Measurements from ENCODE around the gene MT1E. TPM values are rescaled to one million over a fixed set of nuclear protein-coding genes. Genes with fewer than 3 reads are reported as not detected.
A peak's percentile ranks its signal among the peaks of the same experiment; 100 is the strongest.

Gene MT1E
- total and polyA plus RNA-seq, 2 donors (not counting 1 experiment from before 2014, with no cell fraction given), result 390 to 465 TPM

DNA sequence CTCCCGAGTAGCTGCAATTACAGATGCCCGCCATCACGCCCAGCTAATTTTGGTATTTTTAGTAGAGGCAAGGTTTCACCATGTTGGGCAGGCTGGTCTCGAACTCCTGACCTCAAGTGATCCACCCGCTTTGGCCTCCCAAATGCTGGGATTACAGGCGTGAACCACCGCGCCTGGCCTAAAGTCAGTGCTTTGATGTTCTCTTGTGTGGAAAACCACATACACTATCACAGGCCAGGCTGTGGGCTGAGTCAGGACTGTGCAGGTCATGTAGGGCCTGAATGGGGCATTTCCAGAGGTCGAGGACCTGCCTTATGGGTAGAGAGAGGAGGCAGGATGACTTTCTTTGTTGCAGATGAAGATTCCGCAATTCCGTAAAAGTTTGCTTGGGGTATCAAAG is 41.3 kb upstream of the MT1E start:
- DNase-seq (ENCODE audit: low read depth in 2 of 2), result no peak
- TF ChIP-seq, protein P1, sequence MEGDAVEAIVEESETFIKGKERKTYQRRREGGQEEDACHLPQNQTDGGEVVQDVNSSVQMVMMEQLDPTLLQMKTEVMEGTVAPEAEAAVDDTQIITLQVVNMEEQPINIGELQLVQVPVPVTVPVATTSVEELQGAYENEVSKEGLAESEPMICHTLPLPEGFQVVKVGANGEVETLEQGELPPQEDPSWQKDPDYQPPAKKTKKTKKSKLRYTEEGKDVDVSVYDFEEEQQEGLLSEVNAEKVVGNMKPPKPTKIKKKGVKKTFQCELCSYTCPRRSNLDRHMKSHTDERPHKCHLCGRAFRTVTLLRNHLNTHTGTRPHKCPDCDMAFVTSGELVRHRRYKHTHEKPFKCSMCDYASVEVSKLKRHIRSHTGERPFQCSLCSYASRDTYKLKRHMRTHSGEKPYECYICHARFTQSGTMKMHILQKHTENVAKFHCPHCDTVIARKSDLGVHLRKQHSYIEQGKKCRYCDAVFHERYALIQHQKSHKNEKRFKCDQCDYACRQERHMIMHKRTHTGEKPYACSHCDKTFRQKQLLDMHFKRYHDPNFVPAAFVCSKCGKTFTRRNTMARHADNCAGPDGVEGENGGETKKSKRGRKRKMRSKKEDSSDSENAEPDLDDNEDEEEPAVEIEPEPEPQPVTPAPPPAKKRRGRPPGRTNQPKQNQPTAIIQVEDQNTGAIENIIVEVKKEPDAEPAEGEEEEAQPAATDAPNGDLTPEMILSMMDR (conservative IDR thresholded peaks at IDR 0.05 in 1 of 2, IDR thresholded peaks at IDR 0.05 in 1 of 2; ENCODE audit: low read depth in 1 of 2, low read length in 2 of 2), result no peak
- no peak for TF ChIP-seq EZH2 (IDR thresholded peaks at IDR 0.05; ENCODE audit: low read length, missing control alignments)
- H2AFZ ChIP-seq (ENCODE audit: low read length), result no peak overlapping the region
- no peaks in the 10 kb centered on the region for H4K20me1 ChIP-seq (ENCODE audit: control insufficient read depth, extremely low read depth, insufficient read depth, low read length)
- no peak overlapping the region for H3K4me3 ChIP-seq (replicated peaks in 1 of 4; ENCODE audit: control extremely low read depth in 1 of 4, insufficient read depth in 1 of 4, low read depth in 3 of 4, low read length in 4 of 4)
- no peaks in the 10 kb centered on the region for H3K9me3 ChIP-seq (ENCODE audit: control insufficient read depth, insufficient read depth, low read depth, low read length)
- H3K36me3 ChIP-seq (ENCODE audit: control insufficient read depth, insufficient read depth, low read length), result no peaks in the 10 kb centered on the region
- no peak overlapping the region for H3K27ac ChIP-seq (ENCODE audit: insufficient read depth, low read length)
- H3K9ac ChIP-seq (ENCODE audit: insufficient read depth, low read length), result no peak overlapping the region
- no peaks in the 10 kb centered on the region for H3K4me1 ChIP-seq (ENCODE audit: control insufficient read depth, extremely low read depth, insufficient read depth, low read length)
- peaks cover 21% of the 10 kb centered on the region for H3K27me3 ChIP-seq (ENCODE audit: control insufficient read depth, insufficient read depth, low read length)
- no peak overlapping the region for H3K4me2 ChIP-seq (ENCODE audit: extremely low read depth, insufficient read depth, low read length)
- H3K79me2 ChIP-seq (ENCODE audit: control insufficient read depth, insufficient read depth, low read length), result no peaks in the 10 kb centered on the region

DNA sequence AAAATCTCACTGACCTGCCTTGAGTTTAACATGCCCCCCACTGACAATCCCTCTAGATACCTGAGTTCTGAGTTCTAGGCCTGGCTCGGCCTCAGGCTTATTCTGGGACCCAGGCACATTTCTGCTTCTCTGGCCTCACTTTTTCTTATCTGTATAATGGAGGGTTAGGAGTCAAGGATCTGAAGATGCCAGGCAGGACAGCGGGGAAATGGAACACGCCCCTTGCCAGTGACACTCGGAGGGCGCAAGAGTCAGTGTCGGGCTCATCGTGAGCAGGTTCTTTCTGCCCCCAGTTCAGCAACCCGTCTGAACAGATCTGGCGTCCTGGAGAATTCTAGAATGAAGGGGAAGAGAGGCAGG is 36.8 kb upstream of the MT1E start:
- no peak overlapping the region for H3K9ac ChIP-seq (ENCODE audit: insufficient read depth, low read length)
- H3K36me3 ChIP-seq (ENCODE audit: control insufficient read depth, insufficient read depth, low read length), result no peaks in the 10 kb centered on the region
- no peaks in the 10 kb centered on the region for H3K4me1 ChIP-seq (ENCODE audit: control insufficient read depth, extremely low read depth, insufficient read depth, low read length)
- H3K79me2 ChIP-seq (ENCODE audit: control insufficient read depth, insufficient read depth, low read length), result no peaks in the 10 kb centered on the region
- H3K4me2 ChIP-seq (ENCODE audit: extremely low read depth, insufficient read depth, low read length), result peak overlapping the region; percentile 80
- no peaks in the 10 kb centered on the region for H4K20me1 ChIP-seq (ENCODE audit: control insufficient read depth, extremely low read depth, insufficient read depth, low read length)
- no peak overlapping the region for H3K27ac ChIP-seq (ENCODE audit: insufficient read depth, low read length)
- no peak for DNase-seq (ENCODE audit: low read depth in 2 of 2)
- H2AFZ ChIP-seq (ENCODE audit: low read length), result no peak overlapping the region
- peak overlapping the region in 2 of 4 experiments; percentile 12 to 42 for H3K4me3 ChIP-seq (replicated peaks in 1 of 4; ENCODE audit: control extremely low read depth in 1 of 4, insufficient read depth in 1 of 4, low read depth in 3 of 4, low read length in 4 of 4)
- no peaks in the 10 kb centered on the region for H3K9me3 ChIP-seq (ENCODE audit: control insufficient read depth, insufficient read depth, low read depth, low read length)
- TF ChIP-seq EZH2 (IDR thresholded peaks at IDR 0.05; ENCODE audit: low read length, missing control alignments), result no peak
- TF ChIP-seq, protein P1 (conservative IDR thresholded peaks at IDR 0.05 in 1 of 2, IDR thresholded peaks at IDR 0.05 in 1 of 2; ENCODE audit: low read depth in 1 of 2, low read length in 2 of 2), result no peak
- H3K27me3 ChIP-seq (ENCODE audit: control insufficient read depth, insufficient read depth, low read length), result peaks cover 24% of the 10 kb centered on the region

DNA sequence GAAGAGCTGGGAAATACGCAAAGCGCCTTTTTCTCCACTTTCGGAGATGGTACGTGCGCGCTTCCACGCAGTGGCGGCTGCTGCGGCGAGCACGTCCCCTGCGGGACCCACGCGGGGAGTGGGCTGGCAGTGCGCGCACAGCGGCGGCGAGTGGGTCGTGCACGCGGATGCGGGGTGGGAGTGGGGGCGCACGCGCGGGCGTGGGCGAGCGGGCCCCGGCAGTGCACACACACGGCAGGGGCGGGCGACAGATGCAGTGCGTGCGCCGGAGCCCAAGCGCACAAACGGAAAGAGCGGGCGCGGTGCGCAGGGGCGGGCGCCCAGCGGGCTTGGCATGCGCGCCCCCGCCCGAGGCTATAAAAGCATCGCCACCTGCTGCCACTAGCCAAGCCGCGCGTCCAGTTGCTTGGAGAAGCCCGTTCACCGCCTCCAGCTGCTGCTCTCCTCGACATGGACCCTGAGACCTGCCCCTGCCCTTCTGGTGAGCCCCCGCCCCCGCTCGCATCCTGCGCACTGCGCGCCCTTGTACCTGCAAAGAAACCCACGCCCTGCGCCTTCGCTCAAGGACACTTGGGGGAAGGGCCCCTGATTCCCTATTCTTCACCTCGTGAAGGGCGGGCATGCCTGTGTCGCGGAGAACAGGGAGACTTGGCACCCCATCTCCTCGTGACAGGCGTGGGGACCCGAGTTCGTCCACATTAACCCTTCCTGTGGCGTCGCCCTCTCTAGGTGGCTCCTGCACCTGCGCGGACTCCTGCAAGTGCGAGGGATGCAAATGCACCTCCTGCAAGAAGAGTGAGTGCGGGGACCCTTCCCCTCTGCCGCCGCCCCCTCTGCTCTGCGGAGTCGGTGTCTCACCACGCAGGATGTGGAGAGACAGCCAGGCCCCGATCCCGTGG is 36.2 kb upstream of the MT1E start, which contains the start of gene MT3:
Gene MT3, plus strand, starts transcription at position 388 of the 899 bp plus-strand sequence. Its CDS starts 63 bp downstream, at position 451.
- H3K4me1 ChIP-seq (ENCODE audit: control insufficient read depth, extremely low read depth, insufficient read depth, low read length), result no peaks in the 10 kb centered on the region
- H3K27ac ChIP-seq (ENCODE audit: insufficient read depth, low read length), result no peak within 1 kb of the TSS
- no peaks in the 10 kb centered on the region for H3K36me3 ChIP-seq (ENCODE audit: control insufficient read depth, insufficient read depth, low read length)
- H3K27me3 ChIP-seq (ENCODE audit: control insufficient read depth, insufficient read depth, low read length), result peaks cover 23% of the 10 kb centered on the region
- H3K9me3 ChIP-seq (ENCODE audit: control insufficient read depth, insufficient read depth, low read depth, low read length), result no peaks in the 10 kb centered on the region
- H3K4me3 ChIP-seq (replicated peaks in 1 of 4; ENCODE audit: control extremely low read depth in 1 of 4, insufficient read depth in 1 of 4, low read depth in 3 of 4, low read length in 4 of 4), result peak within 1 kb of the TSS; percentile 8 to 42 (median 18)
- TF ChIP-seq, protein P1 (conservative IDR thresholded peaks at IDR 0.05 in 1 of 2, IDR thresholded peaks at IDR 0.05 in 1 of 2; ENCODE audit: low read depth in 1 of 2, low read length in 2 of 2), result no peak
- peak; percentile 69 for TF ChIP-seq EZH2 (IDR thresholded peaks at IDR 0.05; ENCODE audit: low read length, missing control alignments)
- no peak within 1 kb of the TSS for H3K9ac ChIP-seq (ENCODE audit: insufficient read depth, low read length)
- no peaks in the 10 kb centered on the region for H3K79me2 ChIP-seq (ENCODE audit: control insufficient read depth, insufficient read depth, low read length)
- peak in 1 of 2 donors; percentile 17 for DNase-seq (ENCODE audit: low read depth in 2 of 2)
- no peaks in the 10 kb centered on the region for H4K20me1 ChIP-seq (ENCODE audit: control insufficient read depth, extremely low read depth, insufficient read depth, low read length)
- H2AFZ ChIP-seq (ENCODE audit: low read length), result no peak within 1 kb of the TSS
- H3K4me2 ChIP-seq (ENCODE audit: extremely low read depth, insufficient read depth, low read length), result peak within 1 kb of the TSS; percentile 80
